AG04450 (cell line): ENCODE data around the gene UEVLD. TPM values are rescaled to one million over a fixed set of nuclear protein-coding genes. Genes with fewer than 3 reads are reported as not detected.

Source experiments
- CTCF ChIA-PET: fragments of 300-600, 350-600 bp; formaldehyde crosslinking; extraction: SDS; loops from one replicate; lab custom pipeline; 2022; ENCODE audit warnings: antibody characterized with exemption, inconsistent platforms; lab: Charles Lee
- POLR2A ChIA-PET: fragments of 350-600 bp; formaldehyde crosslinking; extraction: SDS; loops from one replicate; lab custom pipeline; 2021; ENCODE audit warnings: antibody characterized with exemption, inconsistent platforms; lab: Yijun Ruan, JAX
- DNase-seq: peaks from one replicate; pipeline ENCODE4 v3.0.0-alpha.2; 2011; ENCODE audit warnings: low read depth, low spot score
- H3K27ac ChIP-seq: one replicate; pipeline ENCODE4 v1.5.1; 2012; ENCODE audit warnings: low read depth, low read length, control low read depth
- H3K27me3 ChIP-seq: one replicate; pipeline ENCODE4 v1.6.0; 2012; ENCODE audit warnings: low read length; ENCODE audit not compliant: control insufficient read depth, insufficient read depth
- H3K4me3 ChIP-seq: 2 replicates; pipeline ENCODE4 v1.5.1; 2011; ENCODE audit warnings: mild to moderate bottlenecking, low read depth, low read length, control low read depth
- H3K9me3 ChIP-seq: 2 replicates; pipeline ENCODE4 v1.5.1; 2012; ENCODE audit warnings: low read length; ENCODE audit not compliant: control insufficient read depth, insufficient read depth
- CTCF ChIP-seq: IDR thresholded peaks from 2 replicates; pipeline ENCODE4 v1.5.1; 2011; ENCODE audit warnings: low read depth, low read length, control low read depth, inconsistent platforms
- polyA plus RNA-seq: library from polyadenylated mRNA; depleted of rRNA; stranded (reverse); fragments of >200 nt; gene quantifications from 2 replicates; pipeline ENCODE4 v1.2.3, GENCODE V29; 2011

UEVLD gene
- polyA plus RNA-seq, 1 experiment, result 27.6 TPM

GRCh38 chr11:18540207-18541009 is 48.1 kb downstream of the UEVLD start:
- POLR2A ChIA-PET, result no interaction called here

GRCh38 chr11:18536209-18536608 is 52.3 kb downstream of the UEVLD start:
- CTCF ChIA-PET, result no interaction called here
- Histone ChIP-seq H3K27ac (no peak overlapping the region), H3K27me3 (no peaks in the 10 kb centered on the region), H3K4me3 (no peak overlapping the region), H3K9me3 (no peaks in the 10 kb centered on the region)
- POLR2A ChIA-PET, result no interaction called here
- no peak for DNase-seq
- no peak for TF ChIP-seq CTCF

More at GRCh38 chr11:18540207-18541009, 48.1 kb downstream of the UEVLD start:
- H3K9me3 ChIP-seq, result no peaks in the 10 kb centered on the region
- H3K4me3 ChIP-seq, result no peak overlapping the region
- TF ChIP-seq CTCF, result peak; percentile 50
- no peak overlapping the region for H3K27ac ChIP-seq
- CTCF ChIA-PET, result interaction anchor here (0.8 to 2.8 kb wide), 16 partner anchors 9 to 261 kb away, joined by 3 to 27 read pairs (median 4); no protein-coding TSS in a partner anchor
- no peak for DNase-seq
- no peaks in the 10 kb centered on the region for H3K27me3 ChIP-seq

- no peak overlapping the region for H3K27ac ChIP-seq
- ChIA-PET CTCF (no interaction called here), POLR2A (no interaction called here)
- H3K27me3 ChIP-seq, result no peaks in the 10 kb centered on the region
- no peak for DNase-seq
- no peak overlapping the region for H3K4me3 ChIP-seq
- TF ChIP-seq CTCF, result no peak
- no peaks in the 10 kb centered on the region for H3K9me3 ChIP-seq
Measured at GRCh38 chr11:18534245-18534644, 54.3 kb downstream of the UEVLD start.

GRCh38 chr11:18533365-18533764 is 55.2 kb downstream of the UEVLD start:
- Histone ChIP-seq H3K4me3 (no peak overlapping the region), H3K27ac (no peak overlapping the region), H3K27me3 (no peaks in the 10 kb centered on the region), H3K9me3 (no peaks in the 10 kb centered on the region)
- no peak for DNase-seq
- ChIA-PET CTCF (no interaction called here), POLR2A (no interaction called here)
- no peak for TF ChIP-seq CTCF

- Histone ChIP-seq H3K9me3 (no peaks in the 10 kb centered on the region; the same call in 1 of the 2 replicates), H3K27me3 (no peaks in the 10 kb centered on the region), H3K4me3 (peak overlapping the region; percentile 73), H3K27ac (no peak overlapping the region)
- POLR2A ChIA-PET, result interaction anchor here (0.6 to 1.6 kb wide), 4 partner anchors 17 to 193 kb away, joined by 3 to 6 read pairs (median 4); partner anchors contain the start of gene LDHA
- DNase-seq, result no peak
- CTCF ChIA-PET, result interaction anchor here (0.7 to 1.6 kb wide), 4 partner anchors 13 to 284 kb away, joined by 3 to 6 read pairs (median 4); no protein-coding TSS in a partner anchor
- TF ChIP-seq CTCF, result no peak
Measured at GRCh38 chr11:18527512-18527911, 61.0 kb downstream of the UEVLD start.
